HEK293T (cell line): ENCODE measurements around the gene ARRDC3.
"Not testable (repeated sequence)": the region's sequence is repeated elsewhere in the genome, so short reads cannot be mapped to it uniquely, and the experiment has no call there.

Source experiments
- CTCF ChIA-PET: fragments of 350-600 bp; formaldehyde crosslinking; extraction: SDS; loops from one replicate; lab custom pipeline; 2021; ENCODE audit warnings: antibody characterized with exemption, inconsistent platforms; lab: Yijun Ruan, JAX
- POLR2A ChIA-PET: fragments of 350-600 bp; formaldehyde crosslinking; extraction: SDS; loops from one replicate; lab custom pipeline; 2020; ENCODE audit warnings: antibody characterized with exemption, inconsistent platforms; lab: Yijun Ruan, JAX
- DNase-seq: peaks from one replicate; pipeline ENCODE4 v3.0.0; 2012; ENCODE audit warnings: mixed read lengths; ENCODE audit errors: extremely low spot score
- ARNT ChIP-seq: fragments of 450-650 bp; IDR thresholded peaks from 2 replicates; pipeline ENCODE4 v1.6.1; 2017; ENCODE audit warnings: mild to moderate bottlenecking
- BHLHE40 ChIP-seq: fragments of 450-650 bp; IDR thresholded peaks from 2 replicates; pipeline ENCODE4 v1.6.1; 2016; ENCODE audit warnings: mild to moderate bottlenecking, moderate library complexity, borderline replicate concordance
- CTBP1 ChIP-seq: fragments of 450-650 bp; IDR thresholded peaks from 2 replicates; pipeline ENCODE4 v1.6.1; 2016; ENCODE audit warnings: borderline replicate concordance
- ELF4 ChIP-seq: fragments of 450-650 bp; IDR thresholded peaks from 2 replicates; pipeline ENCODE4 v1.6.1; 2017; ENCODE audit warnings: antibody characterized with exemption
- FOXA1 ChIP-seq: fragments of 450-650 bp; IDR thresholded peaks from 2 replicates; pipeline ENCODE4 v1.6.1; 2016; ENCODE audit warnings: mild to moderate bottlenecking
- FOXK2 ChIP-seq: fragments of 450-650 bp; IDR thresholded peaks from 2 replicates; pipeline ENCODE4 v1.6.1; 2016; ENCODE audit warnings: mild to moderate bottlenecking
- FOXM1 ChIP-seq: fragments of 450-650 bp; IDR thresholded peaks from 2 replicates; pipeline ENCODE4 v1.6.1; 2017; ENCODE audit warnings: mild to moderate bottlenecking, borderline replicate concordance
- HDGF ChIP-seq: fragments of 450-650 bp; IDR thresholded peaks from 2 replicates; pipeline ENCODE4 v1.6.1; 2017; ENCODE audit warnings: antibody characterized with exemption, borderline replicate concordance
- L3MBTL2 ChIP-seq: fragments of 450-650 bp; conservative IDR thresholded peaks from 2 replicates; pipeline ENCODE4 v1.6.1; 2016; ENCODE audit warnings: mild to moderate bottlenecking
- LEF1 ChIP-seq: fragments of 450-650 bp; IDR thresholded peaks from 2 replicates; pipeline ENCODE4 v1.6.1; 2017; ENCODE audit warnings: mild to moderate bottlenecking, borderline replicate concordance
- NFRKB ChIP-seq: fragments of 450-650 bp; IDR thresholded peaks from 2 replicates; pipeline ENCODE4 v1.6.1; 2016; ENCODE audit warnings: mild to moderate bottlenecking, moderate library complexity
- PKNOX1 ChIP-seq: fragments of 450-650 bp; IDR thresholded peaks from 2 replicates; pipeline ENCODE4 v1.6.1; 2016
- SP1 ChIP-seq: fragments of 450-650 bp; IDR thresholded peaks from 2 replicates; pipeline ENCODE4 v1.6.1; 2017
- SUZ12 ChIP-seq: fragments of 450-650 bp; IDR thresholded peaks from 2 replicates; pipeline ENCODE4 v1.6.1; 2016; ENCODE audit warnings: mild to moderate bottlenecking
- TARDBP ChIP-seq: fragments of 450-650 bp; IDR thresholded peaks from 2 replicates; pipeline ENCODE4 v1.6.1; 2016
- ZNF384 ChIP-seq: fragments of 450-650 bp; IDR thresholded peaks from 2 replicates; pipeline ENCODE4 v1.6.1; 2016

ARRDC3 gene

GRCh38 chr5:91332267-91333045 is 50.7 kb downstream of the ARRDC3 start:
- TF ChIP-seq ELF4 (no peak), PKNOX1 (no peak), NFRKB (no peak), FOXM1 (no peak), CTBP1 (no peak), ARNT (no peak), HDGF (no peak), L3MBTL2 (no peak), FOXK2 (no peak), ZNF384 (no peak), TARDBP (no peak), FOXA1 (no peak), SUZ12 (no peak), BHLHE40 (no peak), SP1 (no peak), LEF1 (no peak)
- POLR2A ChIA-PET, result interaction anchor here (0.7 kb wide), 1 partner anchor 49 kb away, joined by 3 read pairs; no protein-coding TSS in a partner anchor
- no peak for DNase-seq
- CTCF ChIA-PET, result interaction anchor here (0.6 kb wide), 1 partner anchor 122 kb away, joined by 3 read pairs; no protein-coding TSS in a partner anchor

- no peak for DNase-seq
- TF ChIP-seq ZNF384, result no peak
- TF ChIP-seq L3MBTL2, result no peak
- no peak for TF ChIP-seq CTBP1
- no peak for TF ChIP-seq SP1
- TF ChIP-seq FOXA1, result no peak
- no peak for TF ChIP-seq ELF4
- TF ChIP-seq NFRKB, result no peak
- no peak for TF ChIP-seq TARDBP
- TF ChIP-seq FOXK2, result no peak
- CTCF ChIA-PET, result no interaction called here
- POLR2A ChIA-PET, result interaction anchor here (0.7 kb wide), 1 partner anchor 49 kb away, joined by 3 read pairs; no protein-coding TSS in a partner anchor
Measured at GRCh38 chr5:91331705-91332104, 51.4 kb downstream of the ARRDC3 start.

DNA sequence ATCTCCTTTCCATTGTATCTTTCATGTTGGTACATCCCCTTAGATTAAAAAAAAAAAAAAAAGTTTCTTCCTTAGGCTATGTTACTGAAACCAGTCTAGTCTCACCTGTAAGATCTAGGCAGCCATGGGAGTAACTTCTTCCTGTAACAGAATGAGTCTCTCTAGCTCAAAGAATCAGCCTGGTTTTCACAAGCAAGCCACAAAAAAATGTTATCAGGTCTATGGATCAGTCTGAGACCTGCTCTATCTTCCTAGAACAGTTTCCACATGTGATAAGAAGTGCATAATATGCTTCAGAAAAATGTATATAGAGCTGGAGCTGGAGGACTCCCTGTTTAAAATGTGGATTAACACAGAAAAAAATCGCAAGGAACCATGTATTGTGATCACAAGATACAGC is 53.8 kb downstream of the ARRDC3 start:
- POLR2A ChIA-PET, result interaction anchor here (1.4 kb wide), 2 partner anchors 13 to 51 kb away, joined by 3 to 5 read pairs; no protein-coding TSS in a partner anchor
- CTCF ChIA-PET, result interaction anchor here (0.6 kb wide), 1 partner anchor 32 kb away, joined by 4 read pairs; no protein-coding TSS in a partner anchor
- TF ChIP-seq ZNF384, result no peak
- no peak for TF ChIP-seq BHLHE40
- no peak for DNase-seq

DNA sequence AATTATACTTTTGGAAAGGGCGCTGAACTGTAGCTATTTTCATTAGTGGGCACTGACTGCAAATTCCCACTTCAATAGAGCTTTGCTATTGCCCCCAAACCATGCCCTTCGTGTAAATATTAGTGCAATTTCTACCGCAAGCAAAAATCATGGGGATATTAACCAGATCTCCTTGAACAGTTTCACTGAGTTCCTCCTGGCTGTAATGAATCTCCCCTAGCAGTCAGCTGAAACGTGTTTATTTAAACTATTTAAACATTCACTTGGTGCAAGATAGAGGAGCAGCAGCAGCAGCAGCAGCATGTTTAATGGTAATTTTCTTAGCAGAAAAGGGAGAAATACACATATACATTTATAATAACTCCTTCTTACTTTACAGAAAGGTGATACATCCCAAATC is 54.4 kb downstream of the ARRDC3 start:
- no peak for DNase-seq
- no peak for TF ChIP-seq FOXK2
- TF ChIP-seq ELF4, result no peak
- TF ChIP-seq HDGF, result no peak
- TF ChIP-seq NFRKB, result no peak
- TF ChIP-seq ZNF384, result no peak
- TF ChIP-seq SP1, result no peak
- no peak for TF ChIP-seq SUZ12
- TF ChIP-seq CTBP1, result no peak
- no peak for TF ChIP-seq L3MBTL2
- no peak for TF ChIP-seq FOXA1
- no peak for TF ChIP-seq TARDBP
- TF ChIP-seq PKNOX1, result no peak
- no peak for TF ChIP-seq BHLHE40
- TF ChIP-seq ARNT, result no peak
- TF ChIP-seq LEF1, result no peak
- no peak for TF ChIP-seq FOXM1
- CTCF ChIA-PET, result no interaction called here
- POLR2A ChIA-PET, result no interaction called here

GRCh38 chr5:91322981-91323380 is 60.1 kb downstream of the ARRDC3 start:
- DNase-seq, POLR2A ChIA-PET, CTCF ChIA-PET: not testable (repeated sequence)

DNA sequence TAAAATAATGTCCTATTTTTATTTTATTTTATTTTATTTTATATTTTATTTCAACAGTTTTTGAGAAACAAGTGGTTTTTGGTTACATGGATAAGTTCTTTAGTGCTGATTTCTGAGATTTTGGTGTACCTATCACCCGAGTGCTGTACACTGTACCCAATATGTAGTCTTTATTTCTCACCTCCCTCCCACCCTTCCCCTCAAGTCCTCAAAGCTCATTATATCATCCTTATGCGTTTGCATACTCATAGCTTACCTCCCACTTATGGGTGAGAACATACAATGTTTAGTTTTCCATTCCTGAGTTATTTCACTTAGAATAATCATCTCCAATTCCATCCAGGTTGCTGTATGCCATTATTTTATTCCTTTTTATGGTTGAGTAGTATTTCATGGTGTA is 63.5 kb downstream of the ARRDC3 start:
- TF ChIP-seq SUZ12, result no peak
- no peak for TF ChIP-seq TARDBP
- no peak for TF ChIP-seq SP1
- TF ChIP-seq LEF1, result no peak
- no peak for TF ChIP-seq CTBP1
- no peak for TF ChIP-seq FOXM1
- TF ChIP-seq FOXK2, result no peak
- no peak for TF ChIP-seq BHLHE40
- no peak for TF ChIP-seq L3MBTL2
- TF ChIP-seq HDGF, result no peak
- no peak for TF ChIP-seq ARNT
- no peak for TF ChIP-seq FOXA1
- no peak for TF ChIP-seq NFRKB
- no peak for TF ChIP-seq ELF4
- TF ChIP-seq PKNOX1, result no peak
- no peak for TF ChIP-seq ZNF384
- no peak for DNase-seq
- ChIA-PET POLR2A (no interaction called here), CTCF (no interaction called here)
